ENCODE results near the gene SFXN5.

Gene SFXN5

GRCh38 chr2:73009177-73009839 is 62.2 kb downstream of the SFXN5 start:
- no peak for DNase-seq

GRCh38 chr2:73008766-73009135 is 62.8 kb downstream of the SFXN5 start:
- no peak for DNase-seq

GRCh38 chr2:73007991-73008765 is 63.3 kb downstream of the SFXN5 start:
- no peak for DNase-seq

GRCh38 chr2:73006969-73007710 is 64.4 kb downstream of the SFXN5 start:
- DNase-seq, result no peak

GRCh38 chr2:73004889-73005596 is 66.5 kb downstream of the SFXN5 start:
- no peak for DNase-seq

GRCh38 chr2:73004466-73004865 is 67.0 kb downstream of the SFXN5 start:
- DNase-seq, result no peak

- no peak for DNase-seq
Measured at GRCh38 chr2:73003027-73003426, 68.5 kb downstream of the SFXN5 start.

- DNase-seq, result no peak
Measured at GRCh38 chr2:73000808-73001570, 70.5 kb downstream of the SFXN5 start.

- DNase-seq, result no peak
Measured at GRCh38 chr2:72999729-73000725, 71.5 kb downstream of the SFXN5 start.

- no peak for DNase-seq
Measured at GRCh38 chr2:72998724-72999123, 72.8 kb downstream of the SFXN5 start.

- no peak for DNase-seq
Measured at GRCh38 chr2:72998234-72998651, 73.3 kb downstream of the SFXN5 start.

- DNase-seq, result no peak
Measured at GRCh38 chr2:72996117-72996502, 75.4 kb downstream of the SFXN5 start.

- no peak for DNase-seq
Measured at GRCh38 chr2:72995430-72996116, 75.9 kb downstream of the SFXN5 start.

- no peak for DNase-seq
Measured at GRCh38 chr2:72994991-72995380, 76.5 kb downstream of the SFXN5 start.

- no peak for DNase-seq
Measured at GRCh38 chr2:72994282-72994990, 77.1 kb downstream of the SFXN5 start.

- no peak for DNase-seq
Measured at GRCh38 chr2:72993933-72994280, 77.6 kb downstream of the SFXN5 start.

- DNase-seq, result no peak
Measured at GRCh38 chr2:72993147-72993932, 78.2 kb downstream of the SFXN5 start.

GRCh38 chr2:72992734-72993102 is 78.8 kb downstream of the SFXN5 start:
- DNase-seq, result no peak

Measured in DMS79 (cell line).